Prostate gland (tissue), 2 donors: ENCODE results near the gene HOXA1. TPM values are rescaled to one million over a fixed set of nuclear protein-coding genes. Genes with fewer than 3 reads are reported as not detected.

Source experiments
- DNase-seq: peaks from one replicate; pipeline ENCODE4 v3.0.0-alpha.2; 2019; ENCODE audit warnings: low spot score
- H3K27ac ChIP-seq, 2 donors: fragments of 200-600 bp; sonication (generic); 2 replicates each; pipeline ENCODE4 v1.5.1; 2017 to 2019
- H3K27me3 ChIP-seq: fragments of 200-600 bp; sonication (generic); replicated peaks from 2 replicates; pipeline ENCODE4 v1.5.1; 2019; ENCODE audit not compliant: insufficient read depth
- H3K36me3 ChIP-seq, 2 donors: fragments of 200-600 bp; sonication (generic); 1 replicate in 1 of 2; 2 replicates in 1 of 2; pipeline versions ENCODE4 v1.5.1 to v1.8.1; 2017 to 2019
- H3K4me1 ChIP-seq: fragments of 200-600 bp; sonication (generic); replicated peaks from 2 replicates; pipeline ENCODE4 v1.5.1; 2019
- H3K4me3 ChIP-seq, 2 donors: fragments of 200-600 bp; sonication (generic); 2 replicates each; pipeline ENCODE4 v1.5.1; 2017 to 2019
- H3K9me3 ChIP-seq: fragments of 200-600 bp; sonication (generic); 2 replicates; pipeline ENCODE4 v1.5.1; 2017
- POLR2A ChIP-seq: fragments of 450-650 bp; IDR thresholded peaks from one replicate; pipeline ENCODE4 v1.6.1; 2016; ENCODE audit warnings: antibody characterized with exemption, mild to moderate bottlenecking
- POLR2AphosphoS5 ChIP-seq: sonication (generic); formaldehyde crosslinking; IDR thresholded peaks from one replicate; pipeline ENCODE4 v1.6.1; 2017; ENCODE audit warnings: antibody characterized with exemption
- WGBS: methylation state at CpG from one replicate; pipeline ENCODE4 v1.1.5; 2018; 5-methylcytosine and 5-hydroxymethylcytosine counted together
- intact Hi-C: fragments of 100-400 bp; cut with DNase I; formaldehyde crosslinking; loops from one replicate; pipeline ENCODE4 v1.14.2; 2022
- total RNA-seq, 2 donors: library from RNA; depleted of rRNA; stranded (reverse); fragments of >200 nt; gene quantifications; one replicate each; pipeline ENCODE4 v1.1.0, GENCODE V29; 2016
- TF ChIP-seq, protein P1 (sequence below), 4 experiments: fragments of 200-600 bp in 2 of 4; fragments of 450-650 bp in 2 of 4; sonication (generic) in 2 of 4; IDR thresholded peaks; 1 replicate in 3 of 4; 2 replicates in 1 of 4; pipeline ENCODE4 v1.5.1; 2016 to 2019; ENCODE audit warnings: antibody characterized with exemption in 4 of 4, mild to moderate bottlenecking in 2 of 4, moderate library complexity in 2 of 4

Gene HOXA1
- total RNA-seq, 2 donors from 2014 or later, result 2.1 TPM; not detected in 1

DNA sequence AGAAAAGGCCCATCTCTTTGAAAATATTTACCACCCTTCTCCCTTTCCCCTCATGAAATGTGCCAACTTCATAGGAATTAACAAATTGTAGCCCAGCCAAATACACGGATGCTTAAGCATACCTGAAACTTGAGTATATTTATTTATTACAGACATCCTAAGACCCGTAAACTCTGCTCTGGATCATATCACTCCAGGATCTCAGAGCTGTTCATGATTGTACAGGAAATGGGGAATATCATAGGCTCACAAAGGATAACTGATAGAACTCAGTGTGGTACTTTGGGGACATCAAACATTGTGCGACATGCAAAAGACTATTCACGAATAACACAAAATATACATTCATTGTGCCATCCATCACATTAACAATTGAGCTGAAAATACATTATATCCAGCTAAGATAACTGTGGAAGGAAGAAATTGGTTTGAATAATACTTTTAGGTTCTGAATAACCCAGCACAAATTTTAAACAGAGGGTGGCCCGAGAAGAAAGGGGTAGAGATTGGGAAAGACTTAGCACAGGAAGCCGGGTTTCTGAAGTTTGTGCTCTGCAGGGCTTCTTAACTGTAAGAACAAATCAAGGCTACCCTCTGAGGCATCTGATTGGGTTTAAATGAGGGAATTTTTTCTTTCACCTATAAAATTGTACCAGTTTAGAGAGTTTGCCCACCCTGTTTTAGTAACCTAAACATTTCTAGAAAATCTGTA lies 2.5 kb downstream of the HOXA1 start:
- DNase-seq, result no peak
- Histone ChIP-seq H3K27ac (no peak overlapping the region), H3K36me3 (no peaks in the 10 kb centered on the region), H3K4me1 (peaks cover 5% of the 10 kb centered on the region), H3K9me3 (no peaks in the 10 kb centered on the region), H3K27me3 (no peaks in the 10 kb centered on the region), H3K4me3 (no peak overlapping the region)
- 56% methylated on average over 6 of the region's 6 CpGs for WGBS
- TF ChIP-seq POLR2AphosphoS5 (no peak), POLR2A (no peak)
- TF ChIP-seq, protein P1, sequence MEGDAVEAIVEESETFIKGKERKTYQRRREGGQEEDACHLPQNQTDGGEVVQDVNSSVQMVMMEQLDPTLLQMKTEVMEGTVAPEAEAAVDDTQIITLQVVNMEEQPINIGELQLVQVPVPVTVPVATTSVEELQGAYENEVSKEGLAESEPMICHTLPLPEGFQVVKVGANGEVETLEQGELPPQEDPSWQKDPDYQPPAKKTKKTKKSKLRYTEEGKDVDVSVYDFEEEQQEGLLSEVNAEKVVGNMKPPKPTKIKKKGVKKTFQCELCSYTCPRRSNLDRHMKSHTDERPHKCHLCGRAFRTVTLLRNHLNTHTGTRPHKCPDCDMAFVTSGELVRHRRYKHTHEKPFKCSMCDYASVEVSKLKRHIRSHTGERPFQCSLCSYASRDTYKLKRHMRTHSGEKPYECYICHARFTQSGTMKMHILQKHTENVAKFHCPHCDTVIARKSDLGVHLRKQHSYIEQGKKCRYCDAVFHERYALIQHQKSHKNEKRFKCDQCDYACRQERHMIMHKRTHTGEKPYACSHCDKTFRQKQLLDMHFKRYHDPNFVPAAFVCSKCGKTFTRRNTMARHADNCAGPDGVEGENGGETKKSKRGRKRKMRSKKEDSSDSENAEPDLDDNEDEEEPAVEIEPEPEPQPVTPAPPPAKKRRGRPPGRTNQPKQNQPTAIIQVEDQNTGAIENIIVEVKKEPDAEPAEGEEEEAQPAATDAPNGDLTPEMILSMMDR (IDR thresholded peaks at IDR 0.05), result no peak
- intact Hi-C loops, result loop anchor here (10.0 kb wide), 1 partner anchor 229 kb away; the partner anchor contains the start of gene SKAP2

- WGBS, result 79% methylated on average over 1 of the region's 1 CpG
- Histone ChIP-seq H3K27ac (no peak overlapping the region), H3K27me3 (no peaks in the 10 kb centered on the region), H3K4me3 (no peak overlapping the region), H3K4me1 (peaks cover 1% of the 10 kb centered on the region), H3K9me3 (no peaks in the 10 kb centered on the region), H3K36me3 (no peaks in the 10 kb centered on the region)
- intact Hi-C loops, result loop anchor here (10.0 kb wide), 1 partner anchor 228 kb away; the partner anchor contains the start of gene SKAP2
- TF ChIP-seq, protein P1 (IDR thresholded peaks at IDR 0.05), result no peak
- TF ChIP-seq POLR2AphosphoS5, result no peak
- DNase-seq, result no peak
Measured at GRCh38 chr7:27092819-27093110, 3.0 kb downstream of the HOXA1 start.

- H3K4me3 ChIP-seq, result no peak overlapping the region
- H3K4me1 ChIP-seq, result no peaks in the 10 kb centered on the region
- no peaks in the 10 kb centered on the region for H3K27me3 ChIP-seq
- no peak for TF ChIP-seq POLR2AphosphoS5
- TF ChIP-seq, protein P1 (IDR thresholded peaks at IDR 0.05), result no peak
- no peak for TF ChIP-seq POLR2A
- no peak overlapping the region for H3K27ac ChIP-seq
- no peak for DNase-seq
- WGBS, result 67% methylated on average over 9 of the region's 9 CpGs
- intact Hi-C loops, result loop anchor here (10.0 kb wide), 1 partner anchor 227 kb away; the partner anchor contains the start of gene SKAP2
- H3K9me3 ChIP-seq, result no peaks in the 10 kb centered on the region
- no peaks in the 10 kb centered on the region for H3K36me3 ChIP-seq
Measured at GRCh38 chr7:27091941-27092818, 3.6 kb downstream of the HOXA1 start.

DNA sequence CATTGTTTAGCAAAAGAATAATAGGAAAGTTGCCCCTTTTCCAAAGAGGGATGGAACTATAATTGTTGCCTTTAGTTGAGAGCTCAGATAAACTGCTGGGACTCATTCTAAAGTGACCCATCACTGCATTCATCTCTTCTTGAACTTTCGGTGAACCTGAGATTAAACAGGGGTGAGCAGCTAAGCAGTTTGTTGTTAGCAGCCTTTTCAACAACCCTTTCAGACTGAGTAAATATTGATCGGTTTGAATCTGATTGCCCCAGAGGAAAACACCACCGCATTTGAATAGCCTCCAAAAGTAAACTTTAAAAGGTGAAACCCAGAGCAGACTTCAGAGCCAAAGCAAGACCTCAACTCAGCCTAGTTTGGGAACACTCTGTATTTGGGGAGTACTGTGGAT lies 4.7 kb downstream of the HOXA1 start:
- Histone ChIP-seq H3K4me3 (no peak overlapping the region), H3K4me1 (no peaks in the 10 kb centered on the region), H3K9me3 (no peaks in the 10 kb centered on the region), H3K27me3 (no peaks in the 10 kb centered on the region), H3K27ac (no peak overlapping the region), H3K36me3 (no peaks in the 10 kb centered on the region)
- TF ChIP-seq POLR2AphosphoS5 (no peak), POLR2A (no peak)
- TF ChIP-seq, protein P1 (IDR thresholded peaks at IDR 0.05), result no peak
- intact Hi-C loops, result loop anchor here (10.0 kb wide), 1 partner anchor 226 kb away; the partner anchor contains the start of gene SKAP2
- no peak for DNase-seq
- WGBS, result 29% methylated on average over 3 of the region's 3 CpGs
